ENCODE data around the gene CASP7.
"Not testable (repeated sequence)": the region's sequence is repeated elsewhere in the genome, so short reads cannot be mapped to it uniquely, and the experiment has no call there.

CASP7 gene

DNA sequence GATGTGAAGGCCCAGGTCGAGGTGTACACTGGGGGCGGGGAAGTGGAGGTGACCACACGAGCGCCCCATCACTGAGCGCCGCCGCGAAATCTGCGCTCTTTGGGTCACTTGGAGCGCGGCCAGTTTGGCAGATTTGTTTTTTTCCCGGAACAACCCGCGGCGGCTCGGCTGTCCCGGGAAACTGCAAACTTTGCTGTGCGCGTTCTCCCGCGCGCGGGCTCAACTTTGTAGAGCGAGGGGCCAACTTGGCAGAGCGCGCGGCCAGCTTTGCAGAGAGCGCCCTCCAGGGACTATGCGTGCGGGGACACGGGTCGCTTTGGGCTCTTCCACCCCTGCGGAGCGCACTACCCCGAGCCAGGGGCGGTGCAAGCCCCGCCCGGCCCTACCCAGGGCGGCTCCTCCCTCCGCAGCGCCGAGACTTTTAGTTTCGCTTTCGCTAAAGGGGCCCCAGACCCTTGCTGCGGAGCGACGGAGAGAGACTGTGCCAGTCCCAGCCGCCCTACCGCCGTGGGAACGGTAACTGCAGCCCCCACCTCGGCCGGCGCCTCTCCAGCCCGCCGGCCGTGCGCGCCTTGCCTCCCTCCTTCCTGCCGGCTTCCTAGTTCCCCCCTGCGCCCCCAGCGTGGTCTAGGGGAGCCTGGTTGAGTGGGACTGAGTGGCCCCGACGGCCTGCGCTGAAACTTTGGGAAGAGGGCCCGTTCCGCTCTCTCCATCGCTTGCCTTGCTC, at the start of gene CASP7:
TSS of gene CASP7 (plus strand) at position 450 of the 727 bp plus-strand sequence. CDS start 17,582 bp downstream, outside the sequence.
- peak; percentile 63 for DNase-seq

DNA sequence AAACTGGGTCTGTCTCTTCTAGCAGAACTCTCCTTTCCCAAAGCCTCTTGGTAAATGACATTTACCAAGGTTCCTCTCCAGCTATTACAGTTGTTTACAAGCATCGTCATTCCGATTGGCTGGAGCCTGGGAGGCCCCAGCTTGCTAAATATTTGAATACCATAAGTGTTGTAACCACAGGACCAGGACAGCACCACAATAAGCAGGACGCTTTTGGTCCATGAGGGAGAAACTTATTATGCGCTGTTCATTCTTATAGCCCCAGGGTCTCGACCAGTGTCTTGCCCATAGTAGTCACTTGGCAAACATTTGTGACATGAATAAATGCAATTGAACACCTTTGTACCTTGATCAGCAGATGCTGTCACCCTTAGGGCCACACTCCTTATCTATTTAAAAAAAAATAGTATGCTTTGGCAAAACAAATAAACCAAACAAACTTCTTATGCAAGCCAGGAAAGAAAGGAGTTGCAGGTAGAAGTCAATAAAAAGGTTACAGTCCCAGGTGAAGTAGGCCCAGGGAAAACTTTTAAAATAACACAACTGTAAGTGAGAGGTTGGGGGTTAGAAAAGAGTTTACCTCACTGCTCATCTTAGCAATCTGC, 48.7 kb upstream of the CASP7 start:
- no peak for DNase-seq

DNA sequence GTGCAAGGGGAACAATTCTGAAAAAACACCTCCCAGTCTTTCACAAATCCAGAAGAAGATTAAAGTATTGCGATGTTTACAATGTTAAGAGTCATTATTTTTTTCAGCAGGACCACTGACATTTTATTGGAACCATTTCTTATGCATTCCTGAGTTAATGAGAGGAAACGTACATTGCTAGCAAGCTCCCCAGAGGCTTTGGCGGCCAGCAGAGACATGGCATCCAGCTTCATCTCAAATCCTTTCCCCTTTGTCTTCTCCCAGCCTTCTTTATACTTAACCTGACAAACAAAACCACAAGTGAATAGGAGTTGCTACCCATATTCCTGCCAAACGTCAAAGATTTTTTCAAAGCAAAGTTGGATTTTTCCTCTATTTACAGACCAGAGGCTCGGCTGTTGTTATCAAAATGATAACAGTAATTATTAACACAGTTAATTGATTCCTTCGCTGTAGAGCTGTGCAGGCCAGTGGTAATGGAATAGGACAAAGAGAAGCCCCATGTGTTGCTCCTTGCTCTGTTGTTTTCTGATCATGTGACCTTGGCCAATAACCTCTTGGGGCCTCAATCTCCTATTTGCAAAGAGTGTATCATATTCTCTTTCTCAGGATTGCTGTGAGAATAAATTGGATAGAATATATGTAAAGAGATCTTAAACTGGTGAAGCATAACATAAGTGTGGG, 47.9 kb upstream of the CASP7 start:
- DNase-seq: no peak

DNA sequence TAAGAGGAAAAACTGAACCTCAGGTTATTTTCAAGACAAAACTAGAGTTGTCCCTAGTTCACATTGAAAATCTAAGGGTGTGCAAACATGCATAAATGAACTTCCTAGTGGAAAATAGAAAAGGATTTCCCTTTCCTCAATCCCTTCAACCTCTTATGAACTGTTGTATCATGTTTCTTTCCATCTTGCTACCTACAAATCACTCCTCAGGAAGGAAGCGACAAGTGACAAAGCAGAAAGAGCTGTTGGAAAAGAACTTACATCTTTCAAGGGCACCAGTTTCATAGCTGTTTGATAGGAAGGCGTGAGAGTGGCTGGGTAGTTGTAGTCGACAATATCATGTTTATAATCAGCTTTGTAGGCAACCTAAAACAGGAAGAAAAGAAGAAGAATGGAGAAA, 39.7 kb upstream of the CASP7 start:
- DNase-seq: no peak

DNA sequence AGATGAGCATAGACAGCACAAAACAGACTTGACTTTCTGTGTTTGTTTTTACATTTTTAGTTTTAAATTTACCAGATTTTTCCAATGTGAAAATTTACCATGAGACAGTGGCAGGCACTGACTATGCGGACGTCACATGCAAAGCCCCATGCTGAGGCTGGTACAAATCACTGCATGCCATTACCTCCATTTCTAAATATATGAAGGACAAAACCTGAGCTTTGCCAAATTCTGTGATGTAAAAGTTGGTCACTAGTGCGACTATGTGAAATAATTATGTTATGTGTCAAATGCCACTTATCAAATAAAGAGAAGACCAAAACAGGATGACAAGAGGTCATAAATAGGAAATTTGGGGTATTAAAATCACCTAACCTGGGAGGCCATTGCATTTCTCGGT, 38.0 kb upstream of the CASP7 start:
- DNase-seq: no peak

DNA sequence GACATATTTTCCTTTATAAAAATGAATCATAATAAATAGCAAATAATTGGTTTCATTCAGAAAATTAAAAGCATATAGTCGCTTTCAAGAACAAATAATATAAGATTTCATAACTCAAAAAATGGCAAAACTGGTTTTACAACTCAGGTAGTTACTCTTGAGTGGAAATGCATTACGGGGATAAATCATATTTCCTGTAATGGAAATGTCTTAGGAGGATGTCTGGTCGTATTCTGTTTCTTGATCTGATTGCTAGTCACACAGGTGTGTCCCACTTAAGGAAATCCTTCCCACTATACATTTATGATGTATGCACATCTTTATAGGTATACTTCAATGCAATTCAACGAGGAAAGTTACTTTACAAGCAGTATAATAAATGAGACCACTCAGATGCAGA, 36.5 kb upstream of the CASP7 start:
- no peak for DNase-seq

DNA sequence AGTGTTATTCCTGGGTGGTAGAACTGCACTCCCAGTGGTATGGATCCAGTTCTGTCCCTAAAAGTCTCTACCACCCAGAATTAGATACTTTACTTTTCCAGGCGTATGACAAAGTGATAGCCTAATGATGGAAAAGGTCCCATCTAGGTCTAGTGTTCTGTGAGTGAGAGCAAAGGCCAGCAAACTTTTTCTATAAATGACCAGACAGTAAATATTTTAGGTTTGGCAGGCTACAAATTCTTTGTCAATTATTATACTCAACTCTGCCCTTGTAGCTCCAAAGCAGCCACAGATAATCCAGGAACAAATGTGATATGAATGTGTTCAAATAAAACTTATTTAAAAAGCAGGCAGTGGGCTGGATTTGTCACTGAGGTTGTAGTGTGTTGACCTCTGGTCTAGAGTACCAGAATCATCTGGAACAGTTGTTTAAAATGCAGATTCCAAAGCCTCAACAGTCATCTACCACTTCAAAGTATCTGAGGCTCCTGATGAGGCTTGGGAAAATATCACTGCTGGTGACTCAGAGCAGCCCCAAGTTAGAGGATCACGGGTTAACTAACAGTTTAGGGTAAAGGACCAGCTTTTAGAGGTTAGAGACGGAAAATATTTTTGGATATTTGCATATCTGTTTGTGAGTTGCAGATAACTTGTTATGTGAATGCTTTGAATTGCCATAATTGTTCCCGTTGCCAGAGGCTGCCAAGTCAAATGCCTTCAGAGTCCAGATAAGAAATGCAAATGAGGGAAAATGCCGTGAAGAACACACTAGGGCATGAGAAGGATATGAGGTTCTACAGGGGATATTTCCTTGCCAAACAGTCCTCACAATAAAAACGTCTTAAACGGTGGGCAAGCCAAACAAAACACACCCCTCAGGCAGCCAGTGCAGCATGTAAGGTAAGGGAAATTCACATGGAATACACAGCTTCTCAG, 35.3 kb upstream of the CASP7 start:
- no peak for DNase-seq

DNA sequence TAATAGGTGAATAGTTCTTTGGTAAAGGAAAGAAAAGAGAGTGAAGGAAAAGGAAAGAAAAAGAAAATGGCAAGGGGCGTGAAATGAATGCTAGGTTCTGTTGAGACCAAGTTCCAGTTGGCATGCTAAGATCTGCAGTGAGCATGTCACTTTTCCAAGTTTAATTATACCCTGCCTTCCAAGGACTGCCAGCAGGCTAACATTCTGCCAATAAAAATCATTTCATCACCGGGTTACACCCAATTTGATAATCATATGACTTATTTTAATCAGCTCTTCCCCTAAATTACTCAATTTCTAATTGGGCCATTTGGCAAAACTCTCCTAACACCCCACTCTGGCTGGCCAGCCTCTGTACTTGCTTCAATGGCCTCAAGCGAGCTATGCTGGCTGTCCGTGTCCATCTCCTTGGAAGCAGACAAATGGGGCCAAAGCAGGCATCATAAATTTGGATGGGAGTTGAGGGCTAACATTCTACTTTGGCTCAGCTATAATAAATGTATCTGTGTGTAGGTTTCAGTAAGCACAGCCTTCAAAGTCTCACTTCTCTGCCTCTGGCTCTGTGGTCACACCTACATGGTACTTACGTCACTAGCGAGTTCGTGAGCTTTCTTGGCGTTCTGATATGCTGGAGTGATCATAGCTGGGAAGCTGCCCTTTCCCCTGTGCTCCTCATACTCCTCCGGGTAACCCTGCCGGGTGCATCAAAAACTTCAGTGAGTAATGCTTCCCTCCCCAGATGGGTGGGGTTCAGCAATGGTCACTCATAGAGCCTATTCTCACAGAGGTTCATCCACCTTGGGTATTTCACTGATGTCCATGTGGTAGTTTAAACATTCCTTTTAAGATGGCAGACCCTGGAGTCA, 33.1 kb upstream of the CASP7 start:
- DNase-seq: no peak

DNA sequence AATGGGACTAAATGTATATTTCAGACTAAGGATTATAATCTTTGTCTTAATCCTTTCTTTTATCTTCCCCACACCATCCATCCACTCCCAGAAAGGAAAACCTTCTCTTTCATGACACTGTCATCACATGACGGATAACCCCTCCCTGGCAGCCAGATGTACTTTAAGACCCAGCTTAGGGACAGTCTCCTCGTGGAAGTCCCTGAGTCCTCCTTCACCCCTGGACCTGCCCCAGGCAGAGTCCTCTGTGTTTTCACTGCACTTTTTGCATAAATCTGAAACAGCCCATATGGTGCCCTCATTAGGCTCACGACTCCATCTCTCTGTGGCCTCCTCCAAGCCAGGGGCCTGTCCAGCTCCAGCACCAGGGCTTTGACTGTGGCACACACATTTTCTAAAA, 31.9 kb upstream of the CASP7 start:
- peak; percentile 34 for DNase-seq

DNA sequence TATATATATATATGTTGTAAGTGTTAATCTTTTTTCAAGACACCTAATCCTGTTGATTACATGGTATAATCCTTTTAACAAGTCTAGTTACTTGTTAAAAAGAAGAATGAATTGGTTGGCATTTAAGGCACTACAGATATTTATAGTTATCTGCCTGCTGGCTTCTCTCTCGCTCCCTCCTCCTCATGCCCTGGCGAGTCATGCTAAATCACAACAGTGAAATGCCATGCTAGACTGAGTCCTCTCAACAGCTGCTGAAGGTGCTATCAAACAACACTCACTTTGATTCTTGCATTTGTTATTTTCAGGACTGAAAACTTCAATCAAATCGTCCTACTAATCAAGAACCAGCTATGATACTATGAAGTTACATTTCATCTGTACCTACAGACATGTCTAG, 31.2 kb upstream of the CASP7 start:
- DNase-seq: no peak

DNA sequence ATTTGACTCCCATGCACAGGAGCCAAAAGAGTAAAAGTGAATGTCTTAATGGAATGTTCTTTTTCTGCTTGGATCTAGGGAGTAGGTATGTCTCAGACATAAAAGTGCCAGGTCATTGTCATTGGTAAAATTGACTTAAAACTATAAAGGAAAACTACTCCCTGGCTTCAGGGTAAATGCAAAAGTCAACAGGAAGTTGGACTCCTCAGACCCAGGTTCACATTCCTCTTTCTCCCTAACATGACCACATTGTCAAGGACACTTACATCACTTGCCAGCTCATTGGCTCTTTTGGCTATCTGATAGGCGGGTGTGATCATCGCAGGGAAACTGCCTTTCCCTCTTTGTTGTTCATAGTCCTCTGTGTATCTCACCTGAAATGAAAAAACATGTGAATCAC, 29.5 kb upstream of the CASP7 start:
- DNase-seq: no peak

DNA sequence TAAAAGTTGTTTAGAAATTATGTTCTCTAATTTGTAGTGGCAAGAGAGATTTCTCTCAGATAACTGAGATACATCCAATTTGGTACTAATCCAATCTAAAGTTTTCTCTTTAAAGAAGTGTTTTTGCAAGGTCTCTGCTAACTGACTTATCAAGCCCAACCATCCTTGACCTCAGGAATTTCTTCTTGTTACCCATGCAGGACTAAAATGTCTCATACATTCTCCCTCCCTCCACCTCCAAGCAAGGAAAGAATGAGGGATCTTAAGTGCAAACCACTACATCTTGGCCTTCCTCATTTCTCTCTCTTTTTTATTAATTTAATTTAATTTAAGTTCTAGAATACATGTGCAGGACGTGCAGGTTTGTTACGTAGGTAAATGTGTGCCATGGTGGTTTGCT, 28.7 kb upstream of the CASP7 start:
- no peak for DNase-seq

DNA sequence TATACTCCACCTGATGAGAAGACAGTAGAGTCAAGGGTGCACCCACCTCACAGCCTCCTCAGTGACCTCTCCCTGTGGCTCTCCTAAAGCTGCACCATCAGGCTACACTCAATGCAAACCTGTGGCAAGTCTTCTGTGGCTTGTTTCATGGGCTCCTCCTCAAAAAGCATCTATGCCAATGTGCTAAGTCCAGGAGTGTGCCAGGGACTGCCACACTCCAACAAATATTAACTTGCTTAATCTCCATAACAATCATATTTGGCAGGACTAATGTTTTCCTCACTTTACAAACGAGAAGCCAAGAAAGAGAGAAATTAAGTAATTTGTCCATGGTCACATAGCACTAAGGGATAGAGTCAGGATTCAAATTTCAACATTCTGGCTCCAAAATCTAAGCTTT, 27.8 kb upstream of the CASP7 start:
- DNase-seq: no peak

DNA sequence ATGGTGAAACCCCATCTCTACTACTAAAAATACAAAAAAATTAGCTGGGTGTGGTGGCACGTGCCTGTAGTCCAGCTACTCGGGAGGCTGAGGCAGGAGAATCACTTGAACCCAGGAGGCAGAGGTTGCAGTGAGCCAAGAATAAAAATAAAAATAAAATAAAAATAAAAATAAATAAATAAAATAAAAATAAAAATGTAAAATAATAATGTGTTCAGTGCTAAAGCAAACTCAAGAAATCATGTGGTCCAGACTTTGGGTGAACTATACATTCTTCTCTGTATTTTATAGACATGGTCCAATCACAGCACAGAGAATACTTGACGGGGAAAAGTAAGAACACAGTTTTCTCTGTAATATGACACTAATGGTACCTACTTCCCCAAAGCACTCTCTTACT, 27.3 kb upstream of the CASP7 start:
- not testable (repeated sequence) for DNase-seq

DNA sequence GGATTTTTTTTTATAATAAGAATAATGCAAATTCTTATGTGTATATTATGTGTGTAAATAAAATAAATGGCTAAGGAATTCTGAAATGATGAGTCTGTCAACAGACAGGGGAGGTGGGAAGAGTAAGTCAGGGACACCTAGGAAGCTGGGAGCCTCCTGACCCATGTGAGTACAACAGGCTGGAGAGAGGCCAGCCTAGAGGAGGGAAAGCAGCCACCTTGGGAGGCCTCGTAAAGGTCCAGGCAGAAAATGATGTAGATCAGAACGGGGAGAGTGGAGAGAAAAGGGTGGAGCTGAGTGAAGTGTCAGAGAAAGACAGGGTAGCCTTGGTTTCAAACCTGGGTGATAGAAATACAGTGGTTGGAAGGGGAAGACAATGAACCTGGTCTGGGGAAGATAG, 22.8 kb upstream of the CASP7 start:
- DNase-seq: no peak

DNA sequence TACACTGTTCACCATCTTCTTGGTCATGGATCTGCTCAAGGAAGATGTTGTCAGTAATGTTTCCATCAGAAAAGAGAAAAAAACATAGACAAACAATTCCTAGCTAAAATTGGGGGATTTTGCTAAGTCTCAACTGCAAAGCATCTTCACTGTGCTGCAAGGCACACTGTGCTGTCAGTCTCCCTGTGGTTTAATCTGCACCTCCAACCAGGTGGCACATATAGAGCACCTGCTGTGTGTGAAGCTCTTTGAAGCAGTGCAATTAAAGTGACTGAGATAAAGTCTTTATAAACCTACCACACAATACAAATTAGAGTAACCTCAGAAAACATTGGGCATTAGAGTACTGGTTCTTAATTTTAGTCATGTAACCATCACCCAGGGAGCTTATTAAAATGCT, 22.2 kb upstream of the CASP7 start:
- no peak for DNase-seq

DNA sequence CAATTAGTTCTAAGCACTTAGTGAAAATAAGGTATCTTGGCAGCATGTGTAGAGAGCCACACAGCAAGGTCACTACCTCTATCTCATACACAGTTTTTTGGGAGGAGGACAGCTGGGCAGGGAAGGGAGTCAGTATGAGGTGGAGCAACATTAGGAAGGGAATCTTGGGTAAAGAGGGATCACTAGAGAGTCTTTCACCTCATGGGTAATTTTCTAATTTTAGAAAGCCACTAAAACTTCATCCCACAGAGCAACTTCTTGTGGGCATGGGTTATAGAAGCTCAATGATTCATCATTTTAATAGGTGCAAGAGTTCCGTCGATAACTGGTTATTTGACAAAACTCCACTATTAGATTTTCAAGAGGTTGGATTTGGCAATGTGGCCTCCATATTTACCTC, 18.4 kb upstream of the CASP7 start:
- no peak for DNase-seq

DNA sequence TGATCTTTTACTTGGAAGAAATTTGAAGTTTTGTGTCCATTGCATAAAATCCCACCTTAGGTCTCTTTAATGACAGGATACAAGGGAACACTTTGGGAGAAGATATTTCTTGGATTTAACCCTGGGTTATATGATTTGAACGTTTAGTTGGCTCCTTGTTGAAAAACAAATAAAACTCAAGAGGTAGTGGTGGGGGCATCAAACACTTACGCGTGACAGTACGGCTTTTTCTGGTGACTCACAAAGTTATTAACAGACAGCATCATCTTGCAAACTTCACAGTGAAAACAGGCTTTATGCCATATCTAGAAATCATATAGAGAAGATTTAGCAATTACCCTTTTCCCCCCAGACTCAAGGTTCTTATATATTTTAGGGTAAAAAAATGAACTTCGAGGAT, 16.6 kb upstream of the CASP7 start:
- DNase-seq: no peak

DNA sequence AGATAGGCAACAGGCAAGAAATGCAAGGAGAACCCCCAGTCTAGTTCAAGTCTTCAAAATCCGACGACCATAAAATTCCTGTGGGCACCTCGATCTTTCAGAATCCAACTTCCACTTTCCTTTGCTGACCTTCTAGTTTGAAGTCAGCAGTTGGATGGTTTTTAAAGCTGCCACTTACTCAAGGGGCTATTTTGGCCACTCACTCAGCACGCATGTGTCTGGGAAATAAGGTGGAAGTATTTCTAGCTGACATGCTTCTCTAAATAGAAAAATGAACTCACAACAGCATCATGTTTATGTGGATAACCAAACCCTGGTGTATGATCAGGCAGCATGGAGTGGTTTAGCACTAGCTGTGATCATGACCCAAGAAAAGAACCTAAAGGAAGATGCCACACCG, 15.8 kb upstream of the CASP7 start, which contains the start of gene NRAP:
TSS of gene NRAP (minus strand) at position 134 of the 400 bp plus-strand sequence. CDS start 159 bp downstream, outside the sequence.
- no peak for DNase-seq

DNA sequence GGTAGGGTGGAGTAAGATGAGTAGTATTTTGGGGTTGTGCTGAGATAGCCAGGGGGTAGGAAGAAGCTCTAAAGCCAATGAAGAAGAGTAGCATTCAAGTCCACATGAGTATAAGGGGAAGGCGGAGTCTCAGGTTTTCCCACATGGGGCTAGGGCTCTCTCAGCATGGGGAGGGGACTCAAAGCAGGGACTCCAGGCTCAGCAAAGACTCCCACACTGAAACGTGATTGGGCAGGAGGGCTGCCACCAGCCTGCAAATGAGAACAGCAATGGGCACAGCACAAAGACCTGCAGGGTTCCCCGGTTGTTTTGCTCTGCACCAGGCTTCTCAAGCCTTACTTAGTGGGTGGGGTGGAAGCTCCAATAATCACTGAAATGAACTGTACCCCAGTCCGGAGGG, 14.4 kb upstream of the CASP7 start:
- DNase-seq: no peak

DNA sequence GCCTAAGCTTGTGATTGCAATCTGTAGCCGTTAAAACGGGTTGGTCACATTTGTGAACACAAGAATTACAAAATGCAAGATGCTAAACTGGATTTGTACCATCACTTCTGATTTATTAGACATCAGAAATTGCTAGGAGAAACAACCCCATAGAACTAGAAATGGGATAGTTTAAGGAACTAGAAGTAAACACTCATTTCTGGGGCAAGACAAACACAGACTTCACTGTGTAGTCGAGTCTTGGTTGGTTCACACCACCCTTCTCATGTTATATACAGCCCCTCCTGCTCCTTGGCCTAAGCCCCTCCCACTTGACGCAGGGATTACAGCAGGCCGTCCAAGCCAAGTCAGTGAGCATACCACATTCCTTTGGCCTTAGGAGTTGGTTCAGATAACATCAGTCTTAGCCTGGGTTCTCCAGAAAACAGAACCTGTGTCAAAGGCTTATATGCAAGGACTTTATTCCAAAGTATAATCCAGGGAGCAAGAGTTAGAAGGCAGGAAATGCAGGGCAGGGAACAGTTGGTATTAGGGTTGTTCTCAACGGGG, 13.8 kb upstream of the CASP7 start:
- no peak for DNase-seq
